Sigmoid colon (tissue), 4 donors: ENCODE results near the gene PLCB1.

Experiments
- CTCF ChIP-seq, 4 experiments: fragments of 450-650 bp in 3 of 4; fragments of 200-600 bp in 1 of 4; IDR thresholded peaks; one replicate each; pipeline ENCODE4 v1.5.1; 2016 to 2019; ENCODE audit warnings: antibody characterized with exemption in 4 of 4, mild to moderate bottlenecking in 3 of 4, moderate library complexity in 2 of 4
- POLR2A ChIP-seq, 2 donors: fragments of 450-650 bp; IDR thresholded peaks; one replicate each; pipeline ENCODE4 v1.6.1; 2016; ENCODE audit warnings: antibody characterized with exemption in 2 of 2, mild to moderate bottlenecking in 2 of 2, moderate library complexity in 2 of 2
- POLR2AphosphoS5 ChIP-seq, 4 donors: sonication (generic); formaldehyde crosslinking; IDR thresholded peaks; one replicate each; pipeline ENCODE4 v1.6.1; 2017; ENCODE audit warnings: antibody characterized with exemption in 4 of 4

DNA sequence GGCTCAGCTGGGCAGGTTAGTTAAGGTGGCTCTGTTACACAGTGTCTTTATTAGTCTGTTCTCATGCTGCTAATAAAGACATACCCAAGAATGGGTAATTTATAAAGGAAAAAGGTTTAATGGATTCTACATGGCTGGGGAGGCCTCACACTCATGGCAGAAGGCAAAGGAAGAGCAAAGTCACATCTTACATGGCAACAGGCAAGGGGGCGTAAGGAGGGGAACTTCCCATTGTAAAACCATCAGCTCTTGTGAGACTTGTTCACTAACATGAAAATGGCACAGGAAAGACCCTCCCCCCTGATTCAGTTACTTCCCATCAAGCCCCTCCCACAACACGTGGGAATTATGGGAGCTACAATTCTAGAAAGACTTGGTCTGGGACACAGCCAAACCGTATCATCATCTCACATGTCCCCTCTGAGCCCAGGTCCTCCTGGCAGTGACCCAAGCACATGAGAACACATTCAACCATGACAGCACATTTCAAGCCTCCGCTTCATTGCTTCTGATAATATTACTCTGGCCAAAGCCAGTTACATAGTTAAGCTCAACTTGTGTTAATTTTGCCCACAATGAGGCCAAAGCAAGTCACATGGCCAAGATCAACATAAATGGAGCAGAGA is 383.9 kb downstream of the PLCB1 start:
- TF ChIP-seq CTCF (IDR thresholded peaks at IDR 0.05): no peak
- TF ChIP-seq POLR2AphosphoS5 (IDR thresholded peaks at IDR 0.05): no peak
- no peak for TF ChIP-seq POLR2A (IDR thresholded peaks at IDR 0.05)
